GM19468 (cell line): ENCODE results near the gene ATG16L2.
"Not testable (repeated sequence)": the region's sequence is repeated elsewhere in the genome, so short reads cannot be mapped to it uniquely, and the experiment has no call there.

Experiments
- ATAC-seq: cut with Tn5 transposase; IDR thresholded peaks from one replicate; pipeline ENCODE4 v1.9.1; 2021; ENCODE audit warnings: mild to moderate bottlenecking, moderate library complexity, moderate number of reproducible peaks; ENCODE audit not compliant: unreplicated experiment; ENCODE audit errors: extremely low read depth

The ATG16L2 gene

DNA sequence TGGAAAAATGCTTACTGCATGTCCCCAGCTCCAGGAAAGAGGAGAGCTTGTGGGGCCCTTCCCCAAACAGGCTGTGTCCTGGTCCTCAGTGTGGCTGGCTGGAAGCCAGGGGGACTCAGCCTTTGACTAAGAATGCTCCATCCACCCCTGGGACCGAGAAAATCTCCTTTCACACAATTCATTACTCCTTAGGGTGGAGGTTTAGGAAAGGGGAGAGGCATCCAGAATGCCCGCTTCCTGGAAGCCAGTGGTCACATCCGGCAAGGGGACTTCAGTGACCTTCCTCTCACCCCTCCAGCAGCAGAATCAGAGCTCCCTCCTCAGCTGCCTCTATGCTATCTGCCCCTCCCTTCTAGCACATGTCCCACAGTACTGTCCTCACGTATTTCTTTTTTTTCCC is 21.9 kb downstream of the ATG16L2 start:
- ATAC-seq: no peak

DNA sequence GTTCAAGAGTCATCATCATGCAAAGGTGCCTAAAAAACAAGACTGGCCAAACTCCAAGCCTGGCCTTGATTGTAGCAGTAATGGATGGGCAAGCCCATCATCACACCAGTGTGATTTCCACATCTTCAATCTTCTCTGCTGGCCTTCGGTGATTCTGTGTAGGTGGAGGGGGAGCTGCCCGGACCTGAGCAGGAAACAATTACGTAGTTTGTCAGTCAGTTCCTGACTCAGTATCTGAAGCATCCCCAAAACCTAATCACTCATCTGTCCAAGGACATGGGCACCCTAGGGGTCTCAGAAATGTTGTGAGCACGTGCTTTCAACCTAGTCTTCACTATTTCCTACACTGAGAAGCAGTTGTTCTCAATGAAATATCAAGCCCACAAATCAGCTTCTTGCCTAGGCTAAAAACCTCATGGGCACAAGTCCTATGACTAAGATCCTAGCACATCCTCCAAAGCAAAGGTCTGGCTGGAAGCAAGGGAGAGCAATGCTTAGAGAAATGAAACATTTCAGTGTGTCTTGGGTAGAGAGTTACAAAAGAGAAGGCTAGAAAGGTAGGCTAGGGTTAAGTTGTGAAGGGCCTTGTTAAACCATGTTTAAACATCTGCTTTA is 24.6 kb downstream of the ATG16L2 start:
- no peak for ATAC-seq

DNA sequence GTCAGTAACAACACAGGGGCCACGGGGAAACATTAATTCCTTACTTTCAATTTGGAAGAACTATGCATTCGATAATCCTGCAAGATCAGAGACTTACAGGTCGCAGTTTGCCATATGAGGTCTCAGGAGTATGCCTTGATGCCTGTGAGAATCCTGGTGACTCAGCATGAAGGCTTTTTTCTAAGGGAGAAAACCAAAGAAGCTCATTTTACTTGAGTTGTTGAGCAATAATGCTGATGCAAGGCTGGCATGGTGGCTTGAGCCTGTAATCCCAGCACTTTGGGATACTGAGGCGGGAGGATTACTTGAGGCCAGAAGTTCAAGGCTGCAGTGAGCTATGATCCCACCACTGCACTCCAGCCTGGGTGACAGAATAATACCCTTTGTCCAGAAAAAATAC is 26.6 kb downstream of the ATG16L2 start:
- ATAC-seq: no peak

DNA sequence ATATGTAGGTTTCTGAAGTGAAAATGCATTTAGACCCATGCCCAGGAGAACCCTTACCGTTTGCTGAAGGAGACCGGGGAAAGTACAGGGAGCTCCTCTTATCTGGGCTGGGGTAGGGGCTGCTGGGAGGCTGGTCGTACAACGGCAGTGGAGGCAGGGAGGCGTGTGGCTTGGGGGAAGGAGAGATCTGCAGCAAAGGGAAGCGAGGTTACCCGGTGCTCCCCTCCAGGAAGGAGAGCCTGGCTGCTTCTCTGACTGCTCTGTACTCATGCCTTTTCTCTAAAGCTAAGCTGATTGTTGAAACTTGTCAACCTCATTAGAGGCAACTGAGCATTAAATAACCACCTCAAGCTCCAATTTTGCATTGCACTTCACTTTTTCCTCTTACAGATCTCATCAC is 27.2 kb downstream of the ATG16L2 start:
- ATAC-seq: no peak

DNA sequence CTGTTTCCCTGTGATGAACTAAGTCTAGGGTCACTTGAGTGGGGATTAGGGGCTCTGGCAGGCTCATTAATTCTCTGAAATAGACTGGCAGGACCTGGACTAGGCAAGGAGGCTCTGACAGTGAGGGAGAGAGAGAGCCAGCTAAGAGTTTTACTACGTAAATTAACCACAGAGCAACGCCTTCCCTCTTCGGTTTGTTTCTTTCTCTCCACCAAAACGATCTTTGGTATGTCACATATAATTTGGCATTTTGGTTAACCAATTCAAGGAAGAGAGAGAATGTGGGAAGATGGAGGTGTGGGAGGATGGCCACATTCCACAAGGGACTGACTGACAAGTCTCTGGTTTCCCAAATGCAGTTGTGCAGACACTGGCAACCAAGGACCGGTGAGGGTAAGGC is 27.9 kb downstream of the ATG16L2 start:
- no peak for ATAC-seq

DNA sequence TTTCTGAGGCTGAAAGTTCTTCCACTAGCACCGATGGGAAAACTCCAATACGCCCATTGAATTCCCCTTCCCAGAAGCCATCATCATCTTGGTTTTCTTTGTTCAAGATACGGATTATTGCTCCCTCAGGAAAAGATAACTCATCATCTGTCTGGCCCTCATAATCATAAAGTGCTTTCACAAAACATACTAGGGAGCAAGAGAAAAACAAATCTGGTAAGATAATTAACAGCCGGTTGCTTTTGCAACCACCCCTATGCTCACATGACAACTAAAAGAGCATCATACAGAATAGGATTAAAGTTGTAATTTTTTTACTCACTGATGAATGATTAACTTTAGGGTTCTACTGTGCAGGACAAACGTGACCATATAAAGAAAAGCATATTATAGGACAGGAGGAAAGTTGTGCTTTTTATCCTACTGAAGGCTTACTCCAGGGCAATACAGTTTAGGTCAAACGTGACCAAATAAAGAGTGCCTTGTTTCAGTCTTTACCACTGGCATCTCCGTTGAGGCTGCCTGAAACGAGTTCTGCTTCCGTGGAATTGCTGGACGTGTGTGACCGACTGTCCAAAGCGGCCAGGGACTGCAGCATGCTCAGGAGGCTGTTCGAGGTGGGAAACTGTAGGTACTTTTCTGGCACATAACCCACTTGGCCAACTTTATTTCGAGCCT is 28.6 kb downstream of the ATG16L2 start:
- no peak for ATAC-seq

DNA sequence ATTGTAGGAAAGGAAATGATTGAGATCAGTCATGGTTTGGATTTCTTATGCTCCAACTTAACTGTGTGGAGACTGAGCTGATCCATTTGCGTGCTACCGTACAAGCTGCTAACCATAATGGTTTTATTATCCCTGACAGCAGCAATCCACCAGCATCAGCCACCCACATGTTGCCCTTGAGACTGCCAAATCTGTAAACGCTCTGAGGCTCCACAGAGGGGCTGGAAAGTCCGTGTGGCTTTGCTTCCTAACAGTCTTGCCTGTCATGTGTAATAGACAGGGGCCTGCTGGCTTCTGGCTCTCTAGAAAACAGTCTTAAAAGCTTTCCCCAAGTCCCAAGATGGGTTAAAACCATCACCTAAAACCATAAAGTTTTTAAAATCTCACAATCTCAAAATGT is 30.1 kb downstream of the ATG16L2 start:
- no peak for ATAC-seq

DNA sequence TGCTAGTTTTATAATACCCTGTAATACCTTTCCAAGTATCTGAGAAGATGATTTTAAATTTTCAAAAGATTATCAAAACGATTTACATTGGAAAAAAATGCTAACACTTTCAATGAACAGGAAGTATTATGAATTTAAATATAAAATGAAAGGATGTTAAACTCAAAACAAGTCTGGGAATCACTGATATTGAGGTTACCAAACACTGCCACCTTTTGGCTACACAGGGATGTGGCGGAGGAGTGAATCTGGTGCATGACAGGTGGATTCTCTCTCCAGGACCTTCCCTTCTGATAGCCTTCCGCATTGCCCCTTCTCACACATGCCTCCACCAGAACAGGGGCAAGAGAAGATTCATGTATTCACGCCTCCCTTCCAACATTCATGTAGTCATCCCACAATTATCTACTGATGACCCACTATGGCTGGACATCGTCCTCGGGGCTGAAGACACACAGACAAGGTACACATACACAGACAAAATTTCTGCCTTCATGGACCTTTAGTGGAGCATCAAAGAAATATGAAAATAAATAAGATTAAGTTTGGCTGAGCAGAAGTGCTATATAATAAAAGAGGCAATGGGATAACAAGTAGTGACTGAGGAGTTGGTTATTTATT is 34.7 kb downstream of the ATG16L2 start:
- no peak for ATAC-seq

DNA sequence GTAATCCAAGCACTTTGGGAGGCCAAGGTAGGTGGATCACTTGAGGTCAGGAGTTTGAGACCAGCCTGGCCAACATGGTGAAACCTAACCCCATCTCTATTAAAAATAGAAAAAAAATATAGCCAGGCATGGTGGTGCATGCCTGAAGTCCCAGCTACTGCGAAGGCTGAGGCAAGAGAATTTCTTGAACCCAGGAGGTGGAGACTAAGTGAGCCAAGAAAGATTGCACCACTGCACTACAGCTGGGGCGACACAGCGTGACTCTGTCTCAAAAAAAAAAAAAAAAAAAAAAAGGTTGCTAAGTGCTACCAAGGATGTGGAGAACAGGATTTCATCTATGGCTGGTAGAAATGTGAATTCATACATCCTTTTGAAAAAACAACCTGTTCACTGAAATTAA is 36.6 kb downstream of the ATG16L2 start:
- no peak for ATAC-seq

DNA sequence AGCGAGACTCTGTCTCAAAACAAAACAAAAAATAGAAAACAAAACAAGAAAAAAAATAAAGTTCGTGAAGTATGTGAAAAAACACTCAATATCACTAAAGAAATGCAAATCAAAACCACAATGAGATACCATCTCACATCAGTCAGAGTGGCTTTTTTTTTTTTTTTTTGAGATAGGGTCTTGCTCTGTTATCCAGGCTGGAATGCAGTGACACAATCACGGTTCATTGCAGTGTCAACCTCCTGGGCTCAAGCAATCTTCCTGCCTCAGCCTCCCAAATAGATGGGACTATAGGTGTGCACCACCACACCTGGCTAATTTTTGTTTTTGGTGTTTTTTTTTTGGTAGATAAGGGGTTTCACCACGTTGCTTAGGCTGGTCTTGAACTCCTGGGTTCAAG is 37.5 kb downstream of the ATG16L2 start:
- ATAC-seq: no peak

DNA sequence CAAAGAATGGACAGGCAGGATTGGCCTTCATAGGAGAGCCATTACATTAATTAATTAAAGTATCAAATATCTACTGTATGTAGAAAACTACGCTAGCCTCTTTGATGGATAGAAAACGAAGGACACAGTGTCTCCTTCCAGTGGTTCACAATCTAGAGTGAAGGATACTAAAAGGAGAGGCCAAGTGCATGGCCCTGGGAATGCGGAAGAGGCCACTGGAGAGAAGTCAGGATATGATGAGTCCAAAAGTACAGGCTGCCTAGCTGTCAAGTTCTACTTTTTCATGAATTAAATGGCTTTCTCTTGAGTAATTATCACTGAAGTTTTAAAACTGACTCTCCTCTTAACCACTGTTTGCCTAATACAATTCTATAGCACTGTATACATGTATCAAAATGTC is 41.9 kb downstream of the ATG16L2 start:
- no peak for ATAC-seq

DNA sequence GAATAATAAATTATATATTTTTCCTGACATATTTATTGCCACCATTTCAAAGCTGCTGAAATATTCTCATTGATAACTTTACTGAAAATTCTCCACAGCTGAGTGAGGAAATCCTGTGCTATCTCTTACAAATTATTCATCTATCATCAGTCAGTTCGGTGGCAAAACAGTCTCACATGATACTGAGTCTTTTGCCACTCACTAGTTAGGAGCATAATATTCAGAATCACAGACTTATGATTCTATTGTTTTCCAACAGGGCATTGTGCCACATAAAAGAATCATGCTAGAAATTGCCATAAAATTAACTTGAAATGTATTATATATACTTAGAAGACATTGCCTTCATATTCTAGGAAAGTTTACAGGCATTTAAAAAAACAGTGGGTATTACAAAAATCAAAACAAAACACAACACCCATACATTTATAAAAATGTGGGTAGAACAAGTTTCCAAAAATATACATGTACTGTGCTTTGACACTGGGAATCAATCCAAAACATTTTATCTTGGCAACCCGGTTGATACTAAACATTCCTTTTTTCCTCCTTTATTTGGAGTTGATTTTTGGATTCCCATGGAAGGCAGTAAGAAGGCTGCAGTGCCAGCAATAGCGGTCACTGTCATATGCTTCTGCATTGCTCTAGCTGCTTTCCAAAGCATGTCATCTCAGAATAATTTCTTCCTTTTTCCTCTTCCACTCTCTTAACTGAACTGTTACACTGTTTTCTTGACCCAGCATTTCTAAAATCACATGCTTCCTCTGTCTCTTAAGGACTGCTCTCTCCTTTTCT is 42.5 kb downstream of the ATG16L2 start:
- no peak for ATAC-seq

DNA sequence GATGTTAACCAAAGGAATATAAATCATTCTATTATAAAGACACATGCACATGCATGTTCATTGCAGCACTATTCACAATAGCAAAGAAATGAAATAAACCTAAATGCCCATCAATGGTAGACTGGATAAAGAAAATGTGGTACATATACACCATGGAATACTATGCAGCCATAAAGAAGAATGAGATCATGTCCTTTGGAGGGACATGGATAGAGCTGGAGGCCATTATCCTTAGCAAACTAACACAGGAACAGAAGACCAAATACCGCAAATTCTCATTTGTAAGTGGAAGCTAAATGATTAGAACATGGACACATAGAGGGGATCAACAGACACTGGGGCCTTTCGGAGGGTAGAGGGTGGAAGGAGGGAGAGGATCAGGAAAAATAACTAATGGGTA is 44.1 kb downstream of the ATG16L2 start:
- ATAC-seq: not testable (repeated sequence)

DNA sequence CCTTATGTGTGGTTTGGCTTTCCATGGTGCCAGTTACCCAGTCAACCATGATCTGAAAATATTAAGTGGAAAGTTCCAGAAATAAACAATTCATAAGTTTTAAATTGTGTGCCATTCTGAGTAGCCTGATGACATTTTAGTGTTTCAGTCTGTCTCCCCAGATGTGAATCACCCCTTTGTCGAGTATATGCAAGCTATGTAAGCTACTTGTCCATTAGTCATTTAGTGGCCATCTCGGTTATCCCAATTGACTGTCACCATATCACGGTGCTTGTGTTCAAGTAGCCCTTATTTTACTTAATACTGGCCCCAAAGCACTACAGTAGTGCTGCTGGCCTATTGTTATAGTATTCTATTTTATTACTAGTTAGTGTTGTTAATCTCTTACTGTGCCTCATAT is 44.9 kb downstream of the ATG16L2 start:
- no peak for ATAC-seq

DNA sequence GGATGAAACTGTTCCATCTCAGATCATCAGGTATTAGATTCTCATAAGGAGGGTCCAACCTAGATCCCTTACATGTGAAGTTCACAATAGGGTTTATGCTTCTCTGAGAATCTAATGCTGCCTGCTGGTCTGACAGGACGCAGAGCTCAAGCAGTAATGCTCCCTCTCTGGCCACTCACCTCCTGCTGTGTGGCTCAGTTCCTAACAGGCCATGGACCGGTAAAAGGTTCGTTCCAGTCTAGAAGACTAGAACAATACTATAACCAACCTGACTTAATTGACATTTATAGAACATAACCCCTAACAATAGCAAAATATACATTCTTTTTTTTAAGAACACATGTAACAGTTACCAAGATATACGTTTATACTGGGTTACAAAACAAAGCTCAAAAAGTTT is 45.8 kb downstream of the ATG16L2 start:
- ATAC-seq: no peak

DNA sequence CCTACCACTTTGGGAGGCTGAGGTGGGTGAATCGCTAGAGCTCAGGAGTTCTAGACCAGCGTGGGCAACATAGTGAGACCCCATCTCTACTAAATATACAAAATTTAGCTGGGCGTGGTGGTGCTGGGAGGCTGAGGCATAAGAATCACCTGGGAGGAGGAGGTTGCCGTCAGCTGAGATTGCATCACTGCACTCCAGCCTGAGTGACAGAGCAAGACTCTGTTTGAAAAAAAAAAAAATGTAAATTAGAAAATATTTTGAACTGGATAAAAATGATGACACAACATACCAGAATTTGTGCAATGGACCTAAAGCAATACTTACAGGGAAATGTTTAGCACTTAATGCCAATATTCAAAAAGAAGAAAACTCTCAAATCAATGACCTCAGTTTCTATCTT is 46.4 kb downstream of the ATG16L2 start:
- no peak for ATAC-seq

DNA sequence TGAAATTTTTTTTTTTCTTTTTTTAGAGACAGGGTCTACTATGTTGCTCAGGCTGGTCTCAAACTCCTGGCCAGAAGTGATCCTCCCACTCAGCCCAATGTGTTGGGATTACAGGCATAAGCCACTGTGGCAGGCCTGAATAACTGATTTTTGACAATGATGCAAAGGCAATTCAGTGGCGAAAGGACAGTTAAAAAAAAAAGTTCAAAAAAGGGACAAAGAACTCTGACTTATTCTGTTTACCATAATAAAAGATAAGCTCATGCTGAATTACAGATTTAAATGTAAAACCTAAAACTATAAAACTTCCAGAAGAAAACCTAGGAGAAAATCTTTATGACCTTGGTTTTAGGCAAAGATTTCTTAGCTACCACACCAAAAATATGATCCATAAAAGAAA is 48.9 kb downstream of the ATG16L2 start:
- ATAC-seq: no peak

DNA sequence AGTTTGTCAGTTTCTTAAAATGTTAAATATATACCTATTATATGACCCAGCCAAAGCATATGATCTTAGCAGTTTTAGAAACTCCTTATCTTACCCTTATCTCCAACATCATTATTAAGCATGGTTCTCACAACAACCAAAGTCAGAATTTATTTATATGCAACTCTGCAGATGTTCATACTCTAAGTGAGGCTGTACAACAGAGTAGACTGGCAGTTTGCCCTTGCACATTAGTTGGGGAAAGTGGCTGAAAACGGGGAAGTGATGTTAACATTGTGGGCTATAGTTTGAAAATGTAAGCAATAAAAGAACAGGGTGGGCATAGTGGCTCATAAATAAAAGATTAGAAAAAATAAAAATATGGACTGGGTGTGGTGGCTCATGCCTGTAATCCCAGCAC is 49.7 kb downstream of the ATG16L2 start:
- ATAC-seq: no peak

DNA sequence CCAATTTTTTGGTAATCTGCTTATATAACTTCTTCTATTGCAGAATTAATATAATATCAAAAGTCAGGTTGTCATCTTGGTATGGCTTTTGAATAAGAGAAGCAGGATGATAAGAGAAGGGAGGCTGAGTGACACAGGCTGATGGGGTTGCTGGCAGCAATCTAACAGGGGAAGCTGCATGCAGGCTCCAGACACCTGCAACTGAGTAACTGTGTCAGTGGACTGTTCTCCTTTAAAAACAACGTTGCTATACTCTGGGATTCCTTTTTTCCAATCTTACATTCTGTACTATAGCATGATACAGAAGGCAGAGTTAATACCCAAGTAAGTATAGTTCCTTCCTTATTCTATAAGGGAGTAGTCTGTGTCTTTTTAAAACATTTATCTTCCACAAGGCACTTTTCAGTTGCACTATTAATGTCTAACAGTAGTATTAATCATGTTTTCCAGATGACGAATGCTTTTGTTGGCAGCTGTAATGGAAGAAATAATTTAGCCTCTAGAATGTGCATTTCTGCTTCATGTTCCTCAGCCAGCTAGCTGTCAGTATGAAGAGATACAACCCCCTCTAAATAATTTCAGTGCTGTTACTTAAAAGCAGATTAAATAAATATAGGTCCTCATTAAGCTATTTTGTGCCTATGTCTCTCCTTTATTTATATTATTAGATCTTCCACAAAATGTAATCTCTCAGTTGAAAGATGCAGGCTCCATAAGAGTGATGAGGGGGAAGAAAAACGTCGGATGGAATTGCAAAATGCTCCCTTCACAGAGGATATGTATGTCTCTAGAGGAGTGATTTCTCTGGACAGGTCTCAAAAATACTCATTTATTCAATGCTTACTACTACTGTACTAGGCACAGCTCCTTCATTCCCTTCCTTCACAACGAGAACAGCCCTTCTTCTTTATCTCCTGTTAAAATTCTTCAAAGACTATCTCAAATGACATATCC is 50.8 kb downstream of the ATG16L2 start:
- no peak for ATAC-seq

DNA sequence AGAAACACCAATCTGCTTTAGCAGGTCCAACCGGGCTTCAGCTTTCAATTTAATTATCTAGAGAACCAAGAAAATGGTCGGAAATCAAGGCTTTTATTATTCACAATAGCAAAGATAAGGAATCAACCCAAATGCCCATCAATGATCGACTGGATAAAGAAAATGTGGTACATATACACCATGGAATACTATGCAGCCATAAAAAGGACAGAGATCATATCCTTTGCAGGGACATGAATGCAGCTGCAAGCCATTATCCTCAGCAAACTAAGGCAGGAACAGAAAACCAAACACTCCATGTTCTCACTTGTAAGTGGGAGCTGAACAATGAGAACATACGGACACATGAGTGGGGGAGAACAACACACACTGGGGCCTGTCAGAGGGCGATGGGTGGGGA is 53.8 kb downstream of the ATG16L2 start:
- no peak for ATAC-seq
